ENCODE results near the gene SMAP2. TPM values are rescaled to one million over a fixed set of nuclear protein-coding genes. Genes with fewer than 3 reads are reported as not detected.
A peak's percentile ranks its signal among the peaks of the same experiment; 100 is the strongest.

SMAP2 gene
- total RNA-seq, 6 experiments from 2014 or later: 23.7 to 41.5 (median 36.2) TPM

GRCh38 chr1:40422630-40423263 lies 49.2 kb downstream of the SMAP2 start:
- no peak for ATAC-seq
- 81% methylated on average over 8 of the region's 11 CpGs for WGBS (ENCODE audit: insufficient coverage, low coverage, low lambda C conversion rate, missing lambda C conversion rate)
- H3K4me3 ChIP-seq: no peak overlapping the region
- H3K27me3 ChIP-seq: no peaks in the 10 kb centered on the region
- H3K27ac ChIP-seq: peak overlapping the region in 2 of 3 donors; percentile 8 to 68
- intact Hi-C loops (cut with DNase I): no loop called here
- H3K9me3 ChIP-seq: no peaks in the 10 kb centered on the region
- peaks cover 0 to 12% (median 4%) of the 10 kb centered on the region in 4 donors for H3K36me3 ChIP-seq
- DNase-seq: no peak
- H3K4me1 ChIP-seq: peaks cover 0 to 28% (median 8%) of the 10 kb centered on the region in 4 donors
- no peak for TF ChIP-seq POLR2A (IDR thresholded peaks at IDR 0.05)
- no peak for TF ChIP-seq CTCF (IDR thresholded peaks at IDR 0.05)

- Histone ChIP-seq H3K9me3 (no peaks in the 10 kb centered on the region), H3K27me3 (no peaks in the 10 kb centered on the region), H3K27ac (peak overlapping the region in 1 of 3 donors; percentile 68), H3K4me1 (peaks cover 0 to 28% (median 8%) of the 10 kb centered on the region in 4 donors), H3K36me3 (peaks cover 0 to 12% (median 3%) of the 10 kb centered on the region in 4 donors), H3K4me3 (no peak overlapping the region)
- 69% methylated on average over 4 of the region's 4 CpGs for WGBS (ENCODE audit: insufficient coverage, low coverage, low lambda C conversion rate, missing lambda C conversion rate)
- DNase-seq (no peak), ATAC-seq (peak in 2 of 4 donors; percentile 3 to 4)
- TF ChIP-seq CTCF (IDR thresholded peaks at IDR 0.05) (no peak), POLR2A (IDR thresholded peaks at IDR 0.05) (peak; percentile 49)
- intact Hi-C loops (cut with DNase I): no loop called here
Observed at GRCh38 chr1:40423264-40423642, 49.7 kb downstream of the SMAP2 start.

GRCh38 chr1:40423951-40424618 lies 50.6 kb downstream of the SMAP2 start:
- peaks cover 0 to 28% (median 8%) of the 10 kb centered on the region in 4 donors for H3K4me1 ChIP-seq
- WGBS (ENCODE audit: insufficient coverage, low coverage, low lambda C conversion rate, missing lambda C conversion rate): 78% methylated on average over 6 of the region's 6 CpGs
- intact Hi-C loops (cut with DNase I): no loop called here
- ATAC-seq (no peak), DNase-seq (no peak)
- H3K9me3 ChIP-seq: no peaks in the 10 kb centered on the region
- no peak overlapping the region for H3K4me3 ChIP-seq
- peaks cover 0 to 12% (median 0%) of the 10 kb centered on the region in 4 donors for H3K36me3 ChIP-seq
- no peaks in the 10 kb centered on the region for H3K27me3 ChIP-seq
- H3K27ac ChIP-seq: no peak overlapping the region
- TF ChIP-seq POLR2A (IDR thresholded peaks at IDR 0.05) (no peak), CTCF (IDR thresholded peaks at IDR 0.05) (no peak)

- Histone ChIP-seq H3K9me3 (no peaks in the 10 kb centered on the region), H3K4me3 (no peak overlapping the region), H3K4me1 (peaks cover 0 to 24% (median 8%) of the 10 kb centered on the region in 4 donors), H3K27ac (no peak overlapping the region), H3K36me3 (peaks cover 0 to 7% (median 0%) of the 10 kb centered on the region in 4 donors), H3K27me3 (no peaks in the 10 kb centered on the region)
- intact Hi-C loops (cut with DNase I): no loop called here
- TF ChIP-seq POLR2A (IDR thresholded peaks at IDR 0.05): no peak
- no peak for TF ChIP-seq CTCF (IDR thresholded peaks at IDR 0.05)
- ATAC-seq: no peak
- no peak for DNase-seq
- WGBS (ENCODE audit: insufficient coverage, low coverage, low lambda C conversion rate, missing lambda C conversion rate): 67% methylated on average over 4 of the region's 4 CpGs
Observed at GRCh38 chr1:40425198-40425597, 51.7 kb downstream of the SMAP2 start.

Measured in right lobe of liver (tissue), 6 donors.